HG03066 (cell line): ENCODE measurements around the gene RCN2.
"Not testable (repeated sequence)": the region's sequence is repeated elsewhere in the genome, so short reads cannot be mapped to it uniquely, and the experiment has no call there.

ENCODE experiments used
- ATAC-seq: cut with Tn5 transposase; IDR thresholded peaks from one replicate; pipeline ENCODE4 v1.9.1; 2021; ENCODE audit warnings: low read depth; ENCODE audit not compliant: unreplicated experiment

Gene RCN2

DNA sequence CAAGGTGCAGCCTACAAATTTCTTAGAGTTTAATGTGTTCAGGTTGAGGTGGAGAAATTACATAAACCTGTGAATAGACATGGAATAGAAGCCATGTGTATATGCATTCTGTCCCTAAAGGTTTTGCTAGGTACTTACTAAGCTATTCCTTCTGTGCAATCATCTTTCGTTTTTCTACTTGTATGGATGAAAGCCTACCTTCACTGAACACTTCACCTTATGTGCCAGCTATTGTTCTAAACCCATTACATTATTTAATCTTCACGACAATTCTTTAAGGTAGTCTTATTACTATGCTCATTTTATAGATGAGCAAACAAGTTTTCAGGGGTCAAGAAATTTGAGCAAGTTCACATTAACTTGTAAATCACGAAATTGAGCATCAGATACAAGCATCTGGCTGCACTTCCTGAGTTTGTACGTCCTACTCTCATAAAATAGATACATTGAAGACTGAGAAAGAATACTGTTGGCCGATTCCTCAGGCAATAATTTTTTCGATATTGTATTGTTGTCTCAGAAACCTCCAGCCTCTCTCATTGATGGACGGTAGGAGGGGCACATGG is 635 bp upstream of the RCN2 start:
- ATAC-seq = no peak

- ATAC-seq = no peak
These were observed 802 bp downstream of the RCN2 start for GRCh38 chr15:76932135-76932966.

GRCh38 chr15:76935620-76936019 is 4.1 kb downstream of the RCN2 start:
- ATAC-seq = no peak

GRCh38 chr15:76936671-76937070 is 5.1 kb downstream of the RCN2 start:
- no peak for ATAC-seq

DNA sequence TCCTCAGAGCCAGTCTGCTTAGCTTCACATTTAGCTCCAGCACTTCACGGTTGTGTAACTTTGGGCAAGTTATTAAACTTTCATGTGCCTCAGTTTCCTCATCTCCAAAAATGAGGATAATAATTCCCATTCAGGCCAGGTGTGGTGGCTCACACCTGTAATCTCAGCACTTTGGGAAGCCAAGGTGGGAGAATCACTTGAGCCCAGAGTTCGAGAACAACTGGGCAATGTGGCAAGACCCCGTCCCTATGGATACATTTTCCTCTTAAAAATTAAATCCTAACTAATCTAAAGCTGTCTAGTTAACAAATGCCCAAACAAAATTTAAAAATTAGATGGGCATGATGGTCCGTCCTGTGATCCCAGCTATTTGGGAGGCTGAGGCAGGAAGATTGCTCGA is 7.2 kb downstream of the RCN2 start:
- ATAC-seq = no peak

GRCh38 chr15:76939715-76940114 is 8.2 kb downstream of the RCN2 start:
- no peak for ATAC-seq

DNA sequence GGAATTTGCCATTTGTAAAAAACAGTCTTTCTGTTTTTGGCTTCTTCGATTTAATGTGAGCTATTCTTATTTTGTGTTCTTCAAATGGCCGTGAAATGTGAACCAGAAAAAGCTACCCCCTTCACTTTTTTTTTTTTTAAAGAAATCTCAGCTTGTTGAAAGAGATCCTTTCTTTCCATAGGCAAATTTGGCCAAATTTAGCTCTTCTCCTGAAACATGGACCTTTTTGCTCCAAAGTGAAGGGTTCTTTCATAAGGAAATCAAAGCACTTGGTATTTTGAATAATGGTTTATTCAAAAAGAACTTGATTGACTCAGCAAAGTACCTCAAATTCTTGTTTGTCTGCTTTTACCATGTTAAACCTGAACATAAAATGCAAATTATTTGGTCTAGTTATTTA is 10.1 kb downstream of the RCN2 start:
- ATAC-seq = no peak

- no peak for ATAC-seq
These were observed 10.8 kb downstream of the RCN2 start for GRCh38 chr15:76942331-76942730.

GRCh38 chr15:76945494-76946093 is 14.0 kb downstream of the RCN2 start:
- ATAC-seq = no peak

GRCh38 chr15:76947454-76947853 is 15.9 kb downstream of the RCN2 start:
- ATAC-seq = no peak

DNA sequence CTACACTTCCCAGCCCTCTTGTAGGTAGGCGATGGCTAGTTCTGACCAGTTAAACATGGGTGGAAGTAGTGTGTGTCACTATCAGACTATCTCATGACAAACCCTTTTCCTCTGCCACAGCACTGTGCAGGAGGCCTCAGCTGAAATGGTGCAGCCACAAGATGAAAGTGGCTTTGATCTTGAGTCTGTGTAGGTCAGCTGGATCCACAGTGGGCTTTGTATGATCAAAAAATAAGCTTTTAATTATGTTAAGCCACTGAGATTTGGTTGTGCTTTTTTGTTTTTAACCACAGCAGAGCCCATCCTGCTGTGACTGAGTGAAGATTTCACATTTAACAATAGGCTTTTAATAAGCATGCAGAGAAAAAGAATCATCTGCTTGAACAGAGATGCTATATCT is 19.7 kb downstream of the RCN2 start:
- no peak for ATAC-seq

- ATAC-seq = no peak
These were observed 22.4 kb downstream of the RCN2 start for GRCh38 chr15:76953913-76954312.

DNA sequence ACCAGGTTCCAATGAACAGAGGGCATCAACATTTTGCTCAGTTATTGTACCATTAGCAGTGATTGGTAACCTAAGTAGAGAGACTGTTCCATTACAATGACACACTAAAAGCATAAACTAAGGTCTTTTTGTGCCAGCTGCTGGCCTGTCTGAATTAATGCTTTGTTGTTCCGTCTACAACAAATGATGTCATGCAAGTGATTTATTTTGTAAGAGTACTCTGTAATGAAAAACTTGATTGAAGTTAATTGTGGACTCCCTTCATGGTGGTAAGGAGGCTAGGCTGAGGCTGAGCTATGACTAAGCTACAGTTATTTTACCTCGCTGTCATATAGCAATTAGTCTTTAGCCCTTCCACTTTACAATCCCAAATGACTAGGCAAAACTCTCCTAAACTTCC is 23.2 kb downstream of the RCN2 start:
- no peak for ATAC-seq

GRCh38 chr15:76961268-76962011 is 29.9 kb downstream of the RCN2 start:
- no peak for ATAC-seq

DNA sequence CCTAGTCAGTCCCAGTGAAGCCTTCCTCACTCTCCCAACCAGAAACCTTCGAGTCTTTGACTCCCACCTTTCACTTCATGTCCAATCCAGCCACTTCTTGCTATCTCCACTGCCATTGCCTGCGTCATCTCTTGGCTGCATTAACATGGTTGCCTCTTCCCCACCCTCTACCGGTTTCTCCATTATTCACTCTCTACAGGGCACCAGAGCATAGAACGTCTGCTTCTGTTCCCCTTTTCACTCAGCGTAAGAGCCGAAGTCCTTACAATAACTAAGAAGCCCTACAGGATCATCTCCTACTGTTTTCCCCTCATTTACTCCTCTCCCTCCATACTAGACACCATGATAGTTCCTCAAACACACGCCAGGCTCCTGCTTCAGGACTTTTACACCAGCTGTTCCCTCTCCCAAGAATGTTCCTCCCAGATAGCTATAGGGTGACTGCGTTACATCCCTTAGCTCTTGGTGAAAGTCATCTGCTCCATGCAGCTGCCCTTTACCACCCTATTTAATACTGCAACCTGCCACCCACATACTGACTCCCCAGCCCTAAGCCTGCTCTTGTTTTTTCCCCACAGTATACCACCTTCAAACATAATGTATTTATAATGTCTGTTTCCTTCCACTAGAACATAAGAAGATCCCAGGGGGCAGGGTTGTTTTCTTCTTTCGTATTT is 30.9 kb downstream of the RCN2 start:
- ATAC-seq = no peak

DNA sequence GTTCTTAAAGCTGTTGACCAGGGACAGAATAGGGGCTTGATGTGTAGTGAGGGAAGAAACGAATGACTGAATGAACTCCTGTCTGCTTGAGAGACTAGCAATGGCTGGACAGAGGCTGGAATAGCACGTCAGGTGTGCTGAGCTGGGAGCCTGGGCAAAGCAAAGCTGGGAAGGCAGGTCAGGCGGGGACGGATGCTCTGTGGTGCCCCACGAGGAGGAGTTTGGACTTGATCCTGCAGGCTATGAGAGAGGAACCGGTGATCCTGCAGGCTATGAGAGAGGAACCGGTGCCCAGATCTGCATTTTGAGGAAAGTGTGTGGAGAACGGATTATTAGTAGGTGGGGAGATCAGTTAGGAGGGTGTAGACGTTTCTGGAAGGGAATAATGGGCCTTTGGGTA is 32.0 kb downstream of the RCN2 start:
- ATAC-seq = no peak

GRCh38 chr15:76964157-76964556 is 32.6 kb downstream of the RCN2 start:
- ATAC-seq = no peak

- not testable (repeated sequence) for ATAC-seq
These were observed 34.5 kb downstream of the RCN2 start for GRCh38 chr15:76966051-76966450.

GRCh38 chr15:76967067-76967466 is 35.5 kb downstream of the RCN2 start:
- no peak for ATAC-seq

GRCh38 chr15:76968306-76968705 is 36.8 kb downstream of the RCN2 start:
- no peak for ATAC-seq
